Measurements from ENCODE around the gene ZFAND3. TPM values are rescaled to one million over a fixed set of nuclear protein-coding genes. Genes with fewer than 3 reads are reported as not detected.
A peak's percentile ranks its signal among the peaks of the same experiment; 100 is the strongest.

ZFAND3 gene
- total RNA-seq, 1 experiment from 2014 or later: 34.7 TPM

- in situ Hi-C loops (cut with HindIII; ENCODE audit: low sequenced_read_pairs): no loop called here
- DNase-seq (ENCODE audit: low spot score): no peak
These were observed 268.5 kb downstream of the ZFAND3 start for GRCh38 chr6:38088010-38088409.

GRCh38 chr6:38088829-38089228 lies 269.3 kb downstream of the ZFAND3 start:
- DNase-seq (ENCODE audit: low spot score): no peak
- in situ Hi-C loops (cut with HindIII; ENCODE audit: low sequenced_read_pairs): no loop called here

- in situ Hi-C loops (cut with HindIII; ENCODE audit: low sequenced_read_pairs): no loop called here
- peak; percentile 53 for DNase-seq (ENCODE audit: low spot score)
These were observed 272.1 kb downstream of the ZFAND3 start for GRCh38 chr6:38091613-38092012.

- in situ Hi-C loops (cut with HindIII; ENCODE audit: low sequenced_read_pairs): no loop called here
These were observed 272.9 kb downstream of the ZFAND3 start for GRCh38 chr6:38092465-38092864.

GRCh38 chr6:38092964-38093363 lies 273.4 kb downstream of the ZFAND3 start:
- DNase-seq (ENCODE audit: low spot score): no peak
- in situ Hi-C loops (cut with HindIII; ENCODE audit: low sequenced_read_pairs): no loop called here

More at GRCh38 chr6:38092465-38092864, 272.9 kb downstream of the ZFAND3 start:
- no peak for DNase-seq (ENCODE audit: low spot score)

GRCh38 chr6:38095054-38095453 lies 275.5 kb downstream of the ZFAND3 start:
- DNase-seq (ENCODE audit: low spot score): no peak
- in situ Hi-C loops (cut with HindIII; ENCODE audit: low sequenced_read_pairs): no loop called here

- in situ Hi-C loops (cut with HindIII; ENCODE audit: low sequenced_read_pairs): no loop called here
These were observed 279.7 kb downstream of the ZFAND3 start for GRCh38 chr6:38099221-38099620.

GRCh38 chr6:38100380-38100779 lies 280.9 kb downstream of the ZFAND3 start:
- no peak for DNase-seq (ENCODE audit: low spot score)
- in situ Hi-C loops (cut with HindIII; ENCODE audit: low sequenced_read_pairs): no loop called here

More at GRCh38 chr6:38099221-38099620, 279.7 kb downstream of the ZFAND3 start:
- no peak for DNase-seq (ENCODE audit: low spot score)

GRCh38 chr6:38103921-38104320 lies 284.4 kb downstream of the ZFAND3 start:
- no peak for DNase-seq (ENCODE audit: low spot score)
- in situ Hi-C loops (cut with HindIII; ENCODE audit: low sequenced_read_pairs): no loop called here

- in situ Hi-C loops (cut with HindIII; ENCODE audit: low sequenced_read_pairs): no loop called here
- no peak for DNase-seq (ENCODE audit: low spot score)
These were observed 285.5 kb downstream of the ZFAND3 start for GRCh38 chr6:38105066-38105465.

GRCh38 chr6:38107073-38107472 lies 287.5 kb downstream of the ZFAND3 start:
- in situ Hi-C loops (cut with HindIII; ENCODE audit: low sequenced_read_pairs): no loop called here
- DNase-seq (ENCODE audit: low spot score): no peak

- DNase-seq (ENCODE audit: low spot score): no peak
- in situ Hi-C loops (cut with HindIII; ENCODE audit: low sequenced_read_pairs): no loop called here
These were observed 291.0 kb downstream of the ZFAND3 start for GRCh38 chr6:38110481-38110971.

GRCh38 chr6:38112181-38112580 lies 292.7 kb downstream of the ZFAND3 start:
- in situ Hi-C loops (cut with HindIII; ENCODE audit: low sequenced_read_pairs): no loop called here
- DNase-seq (ENCODE audit: low spot score): peak; percentile 26

- in situ Hi-C loops (cut with HindIII; ENCODE audit: low sequenced_read_pairs): no loop called here
- DNase-seq (ENCODE audit: low spot score): no peak
These were observed 294.5 kb downstream of the ZFAND3 start for GRCh38 chr6:38113825-38114576.

GRCh38 chr6:38114976-38115625 lies 295.6 kb downstream of the ZFAND3 start:
- DNase-seq (ENCODE audit: low spot score): no peak
- in situ Hi-C loops (cut with HindIII; ENCODE audit: low sequenced_read_pairs): no loop called here

- no peak for DNase-seq (ENCODE audit: low spot score)
- in situ Hi-C loops (cut with HindIII; ENCODE audit: low sequenced_read_pairs): no loop called here
These were observed 296.1 kb downstream of the ZFAND3 start for GRCh38 chr6:38115626-38116008.

GRCh38 chr6:38116248-38116647 lies 296.7 kb downstream of the ZFAND3 start:
- DNase-seq (ENCODE audit: low spot score): no peak
- in situ Hi-C loops (cut with HindIII; ENCODE audit: low sequenced_read_pairs): no loop called here

- in situ Hi-C loops (cut with HindIII; ENCODE audit: low sequenced_read_pairs): no loop called here
- DNase-seq (ENCODE audit: low spot score): no peak
These were observed 297.8 kb downstream of the ZFAND3 start for GRCh38 chr6:38117281-38117680.

- peak; percentile 17 for DNase-seq (ENCODE audit: low spot score)
- in situ Hi-C loops (cut with HindIII; ENCODE audit: low sequenced_read_pairs): no loop called here
These were observed 299.4 kb downstream of the ZFAND3 start for GRCh38 chr6:38118791-38119365.

GRCh38 chr6:38119516-38119915 lies 300.0 kb downstream of the ZFAND3 start:
- in situ Hi-C loops (cut with HindIII; ENCODE audit: low sequenced_read_pairs): no loop called here
- DNase-seq (ENCODE audit: low spot score): peak; percentile 45

Data from G401 (cell line).